Effector memory CD4-positive, alpha-beta T cell (primary cell): ENCODE measurements around the gene CHST12.

Source experiments
- DNase-seq, 3 donors: peaks; one replicate each; pipeline ENCODE4 v3.0.0-alpha.2; 2020
- H3K27ac ChIP-seq: 2 replicates; pipeline ENCODE4 v1.7.0; 2013; ENCODE audit warnings: mild to moderate bottlenecking, low read length, moderate library complexity; ENCODE audit not compliant: insufficient read depth, poor library complexity, severe bottlenecking
- H3K27me3 ChIP-seq: replicated peaks from 2 replicates; pipeline ENCODE4 v1.7.0; 2013; ENCODE audit warnings: mild to moderate bottlenecking, low read length; ENCODE audit not compliant: insufficient read depth, control insufficient read depth, poor library complexity, severe bottlenecking
- H3K36me3 ChIP-seq: 2 replicates; pipeline ENCODE4 v1.7.0; 2013; ENCODE audit warnings: mild to moderate bottlenecking, low read length, moderate library complexity; ENCODE audit not compliant: control insufficient read depth, insufficient read depth
- H3K4me1 ChIP-seq: 2 replicates; pipeline ENCODE4 v1.7.0; 2013; ENCODE audit warnings: low read length, mild to moderate bottlenecking; ENCODE audit not compliant: control insufficient read depth, insufficient read depth, poor library complexity, severe bottlenecking
- H3K4me3 ChIP-seq: 2 replicates; pipeline ENCODE4 v1.7.0; 2013; ENCODE audit warnings: low read length, low read depth, mild to moderate bottlenecking; ENCODE audit not compliant: insufficient read depth, poor library complexity, severe bottlenecking
- H3K9me3 ChIP-seq: 2 replicates; pipeline ENCODE4 v1.7.0; 2013; ENCODE audit warnings: mild to moderate bottlenecking, low read length, moderate library complexity; ENCODE audit not compliant: control insufficient read depth

CHST12 gene

DNA sequence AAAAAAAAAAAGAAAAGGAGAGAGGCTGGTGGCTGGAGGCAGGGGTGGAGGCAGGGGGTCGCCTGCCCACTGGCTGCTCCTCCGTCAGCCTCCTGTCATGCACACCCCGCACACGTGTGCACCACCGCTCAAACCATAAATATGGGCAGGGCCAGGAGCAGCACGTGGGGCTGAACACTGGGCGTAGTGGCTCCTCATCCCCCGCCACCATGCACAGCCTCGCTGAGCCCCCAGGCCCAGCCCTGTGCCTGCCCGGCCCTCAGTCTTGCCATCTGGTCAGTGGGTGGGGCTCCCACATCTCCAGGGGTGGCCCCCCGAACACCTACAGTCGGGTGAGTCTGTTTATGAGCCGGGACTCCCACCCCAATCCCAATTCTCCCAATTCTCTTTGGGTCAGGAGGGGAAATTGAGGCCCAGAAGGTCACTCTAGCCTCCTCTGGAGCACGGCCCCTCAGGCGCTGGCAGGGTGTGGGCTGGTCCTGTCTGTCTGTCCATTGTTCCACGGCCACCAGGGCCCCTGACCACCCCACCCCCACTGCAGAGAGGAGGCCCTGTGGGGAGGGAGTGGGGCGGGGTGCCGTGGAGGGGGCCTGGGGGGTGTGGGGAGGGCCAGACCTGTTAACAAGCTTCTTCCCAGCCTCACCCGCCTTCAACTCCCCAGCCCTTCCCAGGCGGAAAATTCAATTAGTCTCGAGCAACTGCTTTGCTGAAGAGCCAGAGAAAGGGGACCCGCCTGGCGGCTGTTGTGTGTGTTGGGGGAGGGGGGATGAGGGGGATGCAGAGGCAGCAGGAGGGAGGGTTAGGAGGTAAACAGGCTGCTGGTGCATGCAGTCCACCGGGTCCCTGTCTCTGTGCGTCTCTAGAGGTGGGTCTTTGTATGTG, 92.2 kb downstream of the CHST12 start:
- Histone ChIP-seq H3K9me3 (no peaks in the 10 kb centered on the region), H3K36me3 (no peaks in the 10 kb centered on the region), H3K4me1 (no peaks in the 10 kb centered on the region), H3K4me3 (no peak overlapping the region), H3K27ac (no peak overlapping the region), H3K27me3 (peaks cover 8% of the 10 kb centered on the region)
- no peak for DNase-seq

- H3K27me3 ChIP-seq = peaks cover 8% of the 10 kb centered on the region
- no peak overlapping the region for H3K27ac ChIP-seq
- no peaks in the 10 kb centered on the region for H3K4me1 ChIP-seq
Observed at GRCh38 chr7:2496375-2496774, 93.0 kb downstream of the CHST12 start.

GRCh38 chr7:2497065-2497464, 93.7 kb downstream of the CHST12 start:
- Histone ChIP-seq H3K27ac (no peak overlapping the region), H3K36me3 (no peaks in the 10 kb centered on the region), H3K9me3 (no peaks in the 10 kb centered on the region), H3K27me3 (peaks cover 8% of the 10 kb centered on the region), H3K4me1 (no peaks in the 10 kb centered on the region), H3K4me3 (no peak overlapping the region)
- DNase-seq = no peak

More at GRCh38 chr7:2496375-2496774, 93.0 kb downstream of the CHST12 start:
- Histone ChIP-seq H3K36me3 (no peaks in the 10 kb centered on the region), H3K4me3 (no peak overlapping the region), H3K9me3 (no peaks in the 10 kb centered on the region)
- no peak for DNase-seq

DNA sequence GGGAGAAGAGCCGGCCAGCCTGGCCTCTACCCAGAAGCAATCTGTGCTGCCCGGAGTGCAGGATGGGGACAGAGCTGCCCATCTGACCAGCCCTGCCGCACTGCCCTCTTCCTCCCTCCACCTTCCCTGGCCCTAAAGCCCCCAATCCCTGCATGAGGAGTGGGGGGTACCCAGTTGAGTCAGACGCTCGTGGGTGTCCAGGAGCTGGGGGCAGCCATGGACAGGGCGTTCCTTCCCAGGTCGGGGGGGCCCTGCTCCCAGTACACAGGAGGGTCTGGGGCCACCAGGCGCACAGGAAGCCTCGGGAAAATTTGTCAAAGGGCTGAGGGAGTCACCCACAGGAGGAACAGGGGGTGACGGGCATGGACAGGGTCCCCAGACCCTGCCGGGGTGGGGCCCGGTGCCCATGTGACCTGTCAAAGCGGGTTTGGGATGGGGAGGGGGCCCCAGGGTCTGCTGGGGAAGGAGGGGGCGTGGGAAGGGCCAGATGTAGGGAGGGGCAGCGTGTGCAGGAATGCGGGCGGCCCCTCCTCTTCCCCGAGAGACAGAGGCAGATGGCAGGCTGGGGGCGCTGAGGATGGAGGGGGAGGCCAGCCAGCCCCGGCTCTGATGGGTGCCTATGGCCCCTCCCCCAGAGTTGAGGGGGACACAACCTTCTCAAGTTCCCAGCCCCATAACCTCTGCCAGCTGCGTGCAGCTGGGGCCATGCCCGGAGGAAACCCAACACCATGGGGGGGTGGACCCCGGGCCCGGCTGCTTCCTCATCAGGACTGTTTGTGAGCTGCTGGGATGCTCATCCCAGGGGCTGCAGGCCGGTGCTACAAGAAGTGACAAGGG, 94.3 kb downstream of the CHST12 start:
- H3K27me3 ChIP-seq = peaks cover 8% of the 10 kb centered on the region
- no peak for DNase-seq
- H3K27ac ChIP-seq = no peak overlapping the region
- H3K9me3 ChIP-seq = no peaks in the 10 kb centered on the region
- no peaks in the 10 kb centered on the region for H3K36me3 ChIP-seq
- H3K4me1 ChIP-seq = no peaks in the 10 kb centered on the region
- no peak overlapping the region for H3K4me3 ChIP-seq
